Measurements from ENCODE around the gene CNIH4. TPM values are rescaled to one million over a fixed set of nuclear protein-coding genes. Genes with fewer than 3 reads are reported as not detected.
"Not testable (repeated sequence)": the region's sequence is repeated elsewhere in the genome, so short reads cannot be mapped to it uniquely, and the experiment has no call there.

Gene CNIH4
- total and polyA plus RNA-seq, 2 experiments from 2014 or later = 53.5 to 194 TPM

- no peak for TF ChIP-seq REST (IDR thresholded peaks at IDR 0.05; ENCODE audit: unreplicated experiment)
- TF ChIP-seq ZNF114 (CRISPR knock-in tag; IDR thresholded peaks at IDR 0.05) = no peak
- TF ChIP-seq ZNF331 (CRISPR knock-in tag; IDR thresholded peaks at IDR 0.05; ENCODE audit: low read depth) = no peak
- TF ChIP-seq EZH2phosphoT487 (IDR thresholded peaks at IDR 0.05; ENCODE audit: unreplicated experiment) = no peak
Observed at GRCh38 chr1:224425279-224425884, 68.7 kb downstream of the CNIH4 start (continued).

GRCh38 chr1:224426869-224427268, 70.2 kb downstream of the CNIH4 start:
- DNase-seq (ENCODE audit: low spot score); H3F3A ChIP-seq (replicated peaks; ENCODE audit: low read depth); H3K27ac Mint-ChIP-seq; H3K9me3 Mint-ChIP-seq; H3K4me2 ChIP-seq; H3K4me3 Mint-ChIP-seq; H3K4me3 ChIP-seq; H3K9me2 ChIP-seq (ENCODE audit: insufficient read depth); H2AFZ ChIP-seq; H3K27me3 ChIP-seq (ENCODE audit: insufficient read depth); H3K27ac ChIP-seq (ENCODE audit: low read depth); H3K27me3 Mint-ChIP-seq (ENCODE audit: insufficient read depth, low read depth, poor library complexity); ATAC-seq: not testable (repeated sequence)
- Histone ChIP-seq H4K20me1 (replicated peaks; ENCODE audit: insufficient read depth) (peaks cover 36% of the 10 kb centered on the region), H3K36me3 (ENCODE audit: insufficient read depth) (peaks cover 51% of the 10 kb centered on the region), H3K4me1 (ENCODE audit: insufficient read depth) (peaks cover 17% of the 10 kb centered on the region), H3K79me2 (replicated peaks; ENCODE audit: insufficient read depth) (peaks cover 63% of the 10 kb centered on the region)
- H3K36me3 Mint-ChIP-seq (ENCODE audit: low read depth) = peaks cover 81% of the 10 kb centered on the region
- peaks cover 11% of the 10 kb centered on the region for H3K4me1 Mint-ChIP-seq

GRCh38 chr1:224427346-224427745, 70.7 kb downstream of the CNIH4 start:
- Histone ChIP-seq H4K20me1 (replicated peaks; ENCODE audit: insufficient read depth) (peaks cover 35% of the 10 kb centered on the region), H3K9me2 (ENCODE audit: insufficient read depth) (no peaks in the 10 kb centered on the region), H3K79me2 (replicated peaks; ENCODE audit: insufficient read depth) (peaks cover 66% of the 10 kb centered on the region), H3K4me1 (ENCODE audit: insufficient read depth) (peaks cover 22% of the 10 kb centered on the region), H3K27ac (ENCODE audit: low read depth) (0 out of 2 replicates have a peak overlapping the region, but pooled peaks have one; percentile 30), H3F3A (replicated peaks; ENCODE audit: low read depth) (0 out of 2 replicates have a peak, but pooled peaks cover 9% of the 10 kb centered on the region), H2AFZ (no peak overlapping the region), H3K36me3 (ENCODE audit: insufficient read depth) (peaks cover 46% of the 10 kb centered on the region), H3K27me3 (ENCODE audit: insufficient read depth) (no peaks in the 10 kb centered on the region), H3K4me3 (no peak overlapping the region), H3K4me2 (no peak overlapping the region)
- Mint-ChIP-seq H3K36me3 (ENCODE audit: low read depth) (peaks cover 81% of the 10 kb centered on the region), H3K27me3 (ENCODE audit: insufficient read depth, low read depth, poor library complexity) (no peaks in the 10 kb centered on the region), H3K9me3 (no peaks in the 10 kb centered on the region), H3K4me3 (no peak overlapping the region), H3K27ac (peak overlapping the region; percentile 63), H3K4me1 (peaks cover 15% of the 10 kb centered on the region)
- ATAC-seq (no peak), DNase-seq (ENCODE audit: low spot score) (no peak)
- TF ChIP-seq EZH2phosphoT487 (IDR thresholded peaks at IDR 0.05; ENCODE audit: unreplicated experiment) = no peak
- TF ChIP-seq JUNB (IDR thresholded peaks at IDR 0.05; ENCODE audit: unreplicated experiment) = no peak
- TF ChIP-seq REST (IDR thresholded peaks at IDR 0.05; ENCODE audit: unreplicated experiment) = no peak
- TF ChIP-seq ETS1 (IDR thresholded peaks at IDR 0.05) = no peak
- no peak for TF ChIP-seq NANOG (IDR thresholded peaks at IDR 0.05; ENCODE audit: borderline replicate concordance)
- TF ChIP-seq CTCF (conservative IDR thresholded peaks at IDR 0.05; ENCODE audit: low read depth in 2 of 2) = no peak
- no peak for TF ChIP-seq STAT1 (IDR thresholded peaks at IDR 0.05; ENCODE audit: unreplicated experiment)
- no peak for TF ChIP-seq EZH2 (IDR thresholded peaks at IDR 0.05; ENCODE audit: low read depth, unreplicated experiment)
